Melanocyte of skin (primary cell): ENCODE data around the gene CCDC77. TPM values are rescaled to one million over a fixed set of nuclear protein-coding genes. Genes with fewer than 3 reads are reported as not detected.

Experiments used
- total RNA-seq, 2 donors: library from RNA; depleted of rRNA; stranded (reverse); fragments of >200 nt; gene quantifications; 2 replicates each; pipeline ENCODE4 v1.2.3, GENCODE V29; 2012

Gene CCDC77
- 10 to 100 TPM; 15.8 to 20.6 TPM for total RNA-seq

GRCh38 chr12:401235-402028 lies at the start of gene CCDC77:
Gene CCDC77 (plus strand): TSS chr12:401644. CDS start chr12:409384, 7,740 bp downstream.

GRCh38 chr12:389142-390096 lies 12.0 kb upstream of the CCDC77 start, which contains the start of gene KDM5A:
Gene KDM5A (minus strand): TSS chr12:389320. CDS start chr12:389091, 229 bp downstream.

GRCh38 chr12:459430-460258 lies 58.2 kb downstream of the CCDC77 start, which contains the start of gene B4GALNT3:
Gene B4GALNT3 (plus strand): TSS chr12:459939. CDS start chr12:460377, 438 bp downstream.

Other genes with a start within 250 kb of the CCDC77 start
- 1 to 10 TPM in 1 of 2 donors, not detected in 1; 3.8 TPM for gene SLC6A12, start 187.5 kb upstream of the CCDC77 start, total RNA-seq
- gene SLC6A13, start 138.8 kb upstream of the CCDC77 start, total RNA-seq = under 1 TPM in 1 of 2 donors, not detected in 1; under 0.01 TPM
- 10 to 100 TPM; 55.4 to 56.3 TPM for gene KDM5A, start 12.3 kb upstream of the CCDC77 start, total RNA-seq
- gene B4GALNT3, start 58.3 kb downstream of the CCDC77 start, total RNA-seq = 1 to 10 TPM in 1 of 2 donors, under 1 TPM in 1; 0.33 to 1.0 TPM